ENCODE results near the gene TRIOBP. TPM values are rescaled to one million over a fixed set of nuclear protein-coding genes. Genes with fewer than 3 reads are reported as not detected.

The TRIOBP gene
- total RNA-seq, 1 donor from 2014 or later: 108 TPM

- TF ChIP-seq POLR2A (IDR thresholded peaks at IDR 0.05) (no peak), POLR2AphosphoS5 (IDR thresholded peaks at IDR 0.05; ENCODE audit: insufficient read depth in 1 of 2, low read depth in 1 of 2) (no peak), CTCF (IDR thresholded peaks at IDR 0.05) (no peak)
- intact Hi-C loops (cut with DNase I): no loop called here
- H3K27me3 ChIP-seq: no peaks in the 10 kb centered on the region
- H3K9me3 ChIP-seq: no peaks in the 10 kb centered on the region
- peaks cover 0 to 26% of the 10 kb centered on the region in 2 donors for H3K36me3 ChIP-seq
- peaks cover 9% of the 10 kb centered on the region for H3K4me1 ChIP-seq
- DNase-seq (ENCODE audit: extremely low spot score in 2 of 2): no peak
- H3K27ac ChIP-seq: no peak overlapping the region
- H3K4me3 ChIP-seq: no peak overlapping the region
Measured at GRCh38 chr22:37774728-37775127, 77.9 kb downstream of the TRIOBP start.

GRCh38 chr22:37775785-37776638 is 79.2 kb downstream of the TRIOBP start:
- no peak for TF ChIP-seq POLR2A (IDR thresholded peaks at IDR 0.05)
- TF ChIP-seq POLR2AphosphoS5 (IDR thresholded peaks at IDR 0.05; ENCODE audit: insufficient read depth in 1 of 2, low read depth in 1 of 2): no peak
- no peak for TF ChIP-seq CTCF (IDR thresholded peaks at IDR 0.05)
- H3K4me3 ChIP-seq: no peak overlapping the region
- peak overlapping the region; percentile 11 for H3K27ac ChIP-seq
- no peaks in the 10 kb centered on the region for H3K27me3 ChIP-seq
- H3K36me3 ChIP-seq: peaks cover 0 to 20% of the 10 kb centered on the region in 2 donors
- no peaks in the 10 kb centered on the region for H3K9me3 ChIP-seq
- intact Hi-C loops (cut with DNase I): no loop called here
- H3K4me1 ChIP-seq: peaks cover 9% of the 10 kb centered on the region
- DNase-seq (ENCODE audit: extremely low spot score in 2 of 2): no peak

- peaks cover 13% of the 10 kb centered on the region for H3K4me1 ChIP-seq
- H3K36me3 ChIP-seq: peaks cover 0 to 15% of the 10 kb centered on the region in 2 donors
- no peaks in the 10 kb centered on the region for H3K27me3 ChIP-seq
- intact Hi-C loops (cut with DNase I): no loop called here
- no peak overlapping the region for H3K4me3 ChIP-seq
- no peak for DNase-seq (ENCODE audit: extremely low spot score in 2 of 2)
- no peaks in the 10 kb centered on the region for H3K9me3 ChIP-seq
- H3K27ac ChIP-seq: peak overlapping the region; percentile 11
- TF ChIP-seq POLR2A (IDR thresholded peaks at IDR 0.05) (no peak), POLR2AphosphoS5 (IDR thresholded peaks at IDR 0.05; ENCODE audit: insufficient read depth in 1 of 2, low read depth in 1 of 2) (no peak), CTCF (IDR thresholded peaks at IDR 0.05) (no peak)
Measured at GRCh38 chr22:37776639-37777005, 79.8 kb downstream of the TRIOBP start.

GRCh38 chr22:37777122-37777687 is 80.4 kb downstream of the TRIOBP start:
- Histone ChIP-seq H3K36me3 (peaks cover 0 to 9% of the 10 kb centered on the region in 2 donors), H3K4me1 (peaks cover 19% of the 10 kb centered on the region), H3K27me3 (no peaks in the 10 kb centered on the region), H3K4me3 (no peak overlapping the region), H3K27ac (peak overlapping the region; percentile 11), H3K9me3 (no peaks in the 10 kb centered on the region)
- intact Hi-C loops (cut with DNase I): no loop called here
- TF ChIP-seq POLR2AphosphoS5 (IDR thresholded peaks at IDR 0.05; ENCODE audit: insufficient read depth in 1 of 2, low read depth in 1 of 2): peak; percentile 64 to 83
- TF ChIP-seq POLR2A (IDR thresholded peaks at IDR 0.05): no peak
- no peak for DNase-seq (ENCODE audit: extremely low spot score in 2 of 2)

GRCh38 chr22:37778370-37779009 is 81.6 kb downstream of the TRIOBP start:
- no peak overlapping the region for H3K4me3 ChIP-seq
- no peak for TF ChIP-seq POLR2A (IDR thresholded peaks at IDR 0.05)
- TF ChIP-seq CTCF (IDR thresholded peaks at IDR 0.05): no peak
- TF ChIP-seq POLR2AphosphoS5 (IDR thresholded peaks at IDR 0.05; ENCODE audit: insufficient read depth in 1 of 2, low read depth in 1 of 2): no peak
- DNase-seq (ENCODE audit: extremely low spot score in 2 of 2): no peak
- H3K36me3 ChIP-seq: no peaks in the 10 kb centered on the region
- H3K4me1 ChIP-seq: peaks cover 32% of the 10 kb centered on the region
- no peaks in the 10 kb centered on the region for H3K9me3 ChIP-seq
- H3K27me3 ChIP-seq: no peaks in the 10 kb centered on the region
- intact Hi-C loops (cut with DNase I): no loop called here
- H3K27ac ChIP-seq: no peak overlapping the region
